ENCODE results near the gene TTC7B.

- TF ChIP-seq YY1 (IDR thresholded peaks at IDR 0.05; ENCODE audit: insufficient read depth, insufficient read length) (no peak), SUZ12 (IDR thresholded peaks at IDR 0.05; ENCODE audit: extremely low read depth, insufficient read depth, insufficient read length) (no peak), ZNF274 (IDR thresholded peaks at IDR 0.05; ENCODE audit: low read depth, low read length) (no peak)
These were observed 271.7 kb downstream of the TTC7B start for GRCh38 chr14:90544566-90544965.

All from NT2/D1 (cell line).